Thyroid gland (tissue), 4 donors: ENCODE data around the gene RTN4RL1.

Source experiments
- CTCF ChIP-seq, 6 experiments: fragments of 200-600 bp in 3 of 6; fragments of 450-650 bp in 3 of 6; sonication (generic) in 3 of 6; IDR thresholded peaks; one replicate each; pipeline ENCODE4 v1.5.1; 2016 to 2019; ENCODE audit warnings: antibody characterized with exemption in 6 of 6, mild to moderate bottlenecking in 2 of 6, inconsistent platforms in 1 of 6, moderate library complexity in 1 of 6
- POLR2A ChIP-seq, 2 donors: fragments of 450-650 bp; IDR thresholded peaks; one replicate each; pipeline ENCODE4 v1.6.1; 2017; ENCODE audit warnings: antibody characterized with exemption in 2 of 2, mild to moderate bottlenecking in 2 of 2, moderate library complexity in 1 of 2

DNA sequence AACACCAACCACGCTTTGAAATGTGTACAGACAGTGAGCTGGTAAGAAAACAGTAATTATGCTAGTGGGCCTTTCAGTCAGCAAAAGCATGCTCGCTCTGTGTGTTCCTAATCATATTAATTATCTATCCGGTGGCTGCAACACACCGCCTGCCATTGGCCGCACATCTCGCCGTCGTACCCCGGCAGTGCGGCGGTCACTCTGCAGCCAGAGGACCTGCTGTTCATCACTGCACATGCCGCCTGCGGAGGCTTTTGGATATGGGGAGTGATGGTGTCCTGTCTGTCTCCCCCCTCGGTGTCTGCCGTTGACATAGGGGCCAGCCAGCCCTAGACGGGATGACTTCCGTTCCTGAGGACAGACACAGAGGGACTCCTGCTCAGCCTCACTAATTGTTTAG lies 126.8 kb downstream of the RTN4RL1 start:
- TF ChIP-seq CTCF (IDR thresholded peaks at IDR 0.05) (no peak), POLR2A (IDR thresholded peaks at IDR 0.05) (no peak)
